HG02943 (cell line): ENCODE measurements around the gene SDHA.
"Not testable (repeated sequence)": the region's sequence is repeated elsewhere in the genome, so short reads cannot be mapped to it uniquely, and the experiment has no call there.

Source experiments
- ATAC-seq: cut with Tn5 transposase; IDR thresholded peaks from one replicate; pipeline ENCODE4 v1.9.1; 2021; ENCODE audit warnings: mild to moderate bottlenecking, low read depth, moderate library complexity; ENCODE audit not compliant: unreplicated experiment

Gene SDHA

GRCh38 chr5:218457-219291 is 554 bp downstream of the SDHA start:
- peak; percentile 18 for ATAC-seq

GRCh38 chr5:219460-219863 is 1.3 kb downstream of the SDHA start:
- no peak for ATAC-seq

- ATAC-seq: no peak
These were observed 1.9 kb downstream of the SDHA start for GRCh38 chr5:219991-220390.

- ATAC-seq: not testable (repeated sequence)
These were observed 5.0 kb downstream of the SDHA start for GRCh38 chr5:222951-223715.

- no peak for ATAC-seq
These were observed 5.7 kb downstream of the SDHA start for GRCh38 chr5:223791-224190.

GRCh38 chr5:225334-225733 is 7.2 kb downstream of the SDHA start:
- ATAC-seq: no peak

- not testable (repeated sequence) for ATAC-seq
These were observed 9.3 kb downstream of the SDHA start for GRCh38 chr5:227375-227774.

- no peak for ATAC-seq
These were observed 10.8 kb downstream of the SDHA start for GRCh38 chr5:228886-229285.

- no peak for ATAC-seq
These were observed 12.6 kb downstream of the SDHA start for GRCh38 chr5:230711-231110.

GRCh38 chr5:231661-232060 is 13.5 kb downstream of the SDHA start:
- ATAC-seq: no peak

GRCh38 chr5:233426-233825 is 15.3 kb downstream of the SDHA start:
- not testable (repeated sequence) for ATAC-seq

GRCh38 chr5:234450-234849 is 16.3 kb downstream of the SDHA start:
- no peak for ATAC-seq

GRCh38 chr5:235527-235926 is 17.4 kb downstream of the SDHA start:
- not testable (repeated sequence) for ATAC-seq

- ATAC-seq: not testable (repeated sequence)
These were observed 19.8 kb downstream of the SDHA start for GRCh38 chr5:237931-238330.

- not testable (repeated sequence) for ATAC-seq
These were observed 22.4 kb downstream of the SDHA start for GRCh38 chr5:240550-240949.

GRCh38 chr5:241045-241669 is 23.0 kb downstream of the SDHA start:
- ATAC-seq: not testable (repeated sequence)

GRCh38 chr5:243683-244367 is 25.7 kb downstream of the SDHA start:
- not testable (repeated sequence) for ATAC-seq

GRCh38 chr5:245717-246116 is 27.6 kb downstream of the SDHA start:
- ATAC-seq: not testable (repeated sequence)

GRCh38 chr5:250396-250795 is 32.3 kb downstream of the SDHA start:
- not testable (repeated sequence) for ATAC-seq

- ATAC-seq: not testable (repeated sequence)
These were observed 32.9 kb downstream of the SDHA start for GRCh38 chr5:251016-251415.

GRCh38 chr5:251538-251937 is 33.4 kb downstream of the SDHA start:
- not testable (repeated sequence) for ATAC-seq
